SK-N-SH (cell line): Measurements from ENCODE around the gene CDH15. TPM values are rescaled to one million over a fixed set of nuclear protein-coding genes. Genes with fewer than 3 reads are reported as not detected.
"Not testable (repeated sequence)": the region's sequence is repeated elsewhere in the genome, so short reads cannot be mapped to it uniquely, and the experiment has no call there.

Source experiments
- CTCF ChIA-PET: fragments of 300-600, 350-600 bp; formaldehyde crosslinking; extraction: SDS; loops from one replicate; lab custom pipeline; 2021; lab: Yijun Ruan, JAX
- POLR2A ChIA-PET: fragments of 350-600 bp; sonication (Branson Sonifier 250); formaldehyde crosslinking; extraction: SDS; loops from one replicate; lab custom pipeline; 2020; ENCODE audit warnings: antibody characterized with exemption, inconsistent platforms; lab: Yijun Ruan, JAX
- DNase-seq: peaks from one replicate; pipeline ENCODE4 v3.0.0; 2012
- H2AFZ ChIP-seq: fragments of 200-600 bp; sonication (generic); 2 replicates; pipeline ENCODE4 v1.8.1; 2016; ENCODE audit warnings: antibody characterized with exemption, mild to moderate bottlenecking, low read depth
- H3F3A ChIP-seq: fragments of 200-600 bp; sonication (generic); replicated peaks from 2 replicates; pipeline ENCODE3; 2016; ENCODE audit warnings: antibody characterized with exemption, mild to moderate bottlenecking; ENCODE audit not compliant: insufficient read depth
- H3K27ac ChIP-seq, 2 experiments: fragments of 200-500 bp in 1 of 2; fragments of 200-600 bp in 1 of 2; sonication (Bioruptor generic) in 1 of 2; sonication (generic), shearing (Covaris generic) in 1 of 2; 2 replicates each; pipeline versions ENCODE4 v1.5.1 to v1.6.1; 2014 to 2016; ENCODE audit warnings: low read depth in 2 of 2, inconsistent platforms in 1 of 2, low read length in 1 of 2, mild to moderate bottlenecking in 1 of 2, mixed read lengths in 1 of 2
- H3K27me3 ChIP-seq: fragments of 200-600 bp; sonication (generic), shearing (Covaris generic); 2 replicates; pipeline ENCODE4 v1.6.1; 2016; ENCODE audit warnings: mixed run types; ENCODE audit not compliant: insufficient read depth
- H3K36me3 ChIP-seq, 2 experiments: fragments of 200-500 bp in 1 of 2; fragments of 200-600 bp in 1 of 2; sonication (Bioruptor generic) in 1 of 2; sonication (generic) in 1 of 2; replicated peaks in 1 of 2; 2 replicates each; pipeline versions ENCODE3 to v1.5.1; 2014 to 2016; ENCODE audit warnings: low read length in 1 of 2, mild to moderate bottlenecking in 1 of 2; ENCODE audit not compliant: insufficient read depth in 2 of 2, control insufficient read depth in 1 of 2
- H3K4me1 ChIP-seq, 2 experiments: fragments of 200-500 bp in 1 of 2; fragments of 200-600 bp in 1 of 2; sonication (Bioruptor generic) in 1 of 2; sonication (generic), shearing (Covaris generic) in 1 of 2; 2 replicates each; pipeline versions ENCODE4 v1.5.1 to v1.6.1; 2014 to 2016; ENCODE audit warnings: low read depth in 1 of 2, low read length in 1 of 2, mixed run types in 1 of 2; ENCODE audit not compliant: insufficient read depth in 2 of 2, control insufficient read depth in 1 of 2
- H3K4me2 ChIP-seq: fragments of 200-600 bp; sonication (generic), shearing (Covaris generic); 2 replicates; pipeline ENCODE4 v1.6.1; 2017; ENCODE audit warnings: mixed run types
- H3K4me3 ChIP-seq, 2 experiments: fragments of 200-500 bp in 1 of 2; fragments of 200-600 bp in 1 of 2; sonication (Bioruptor generic) in 1 of 2; sonication (generic), shearing (Covaris generic) in 1 of 2; 2 replicates each; pipeline versions ENCODE4 v1.5.1 to v1.8.1; 2014 to 2016; ENCODE audit warnings: low read depth in 2 of 2, inconsistent platforms in 1 of 2, low read length in 1 of 2, mild to moderate bottlenecking in 1 of 2, mixed read lengths in 1 of 2, moderate library complexity in 1 of 2
- H3K79me2 ChIP-seq: fragments of 200-600 bp; sonication (generic); 2 replicates; pipeline ENCODE4 v1.8.1; 2017; ENCODE audit warnings: mild to moderate bottlenecking; ENCODE audit not compliant: insufficient read depth
- H3K9ac ChIP-seq: fragments of 200-600 bp; sonication (generic); 2 replicates; pipeline ENCODE4 v1.6.1; 2017; ENCODE audit warnings: mixed run types
- H3K9me2 ChIP-seq: fragments of 200-600 bp; sonication (generic); 2 replicates; pipeline ENCODE4 v1.6.1; 2017; ENCODE audit warnings: mixed run types
- H3K9me3 ChIP-seq: fragments of 200-600 bp; sonication (generic); 2 replicates; pipeline ENCODE4 v1.6.1; 2017; ENCODE audit warnings: mixed run types, mild to moderate bottlenecking, moderate library complexity
- H4K20me1 ChIP-seq: fragments of 200-600 bp; sonication (generic); 2 replicates; pipeline ENCODE4 v1.6.1; 2017; ENCODE audit warnings: mild to moderate bottlenecking, mixed run types; ENCODE audit not compliant: insufficient read depth
- ELF1 ChIP-seq: IDR thresholded peaks from 2 replicates; pipeline ENCODE4 v1.4.0; 2012
- EP300 ChIP-seq, 2 experiments: IDR thresholded peaks; 2 replicates each; pipeline versions ENCODE4 v1.4.0 to v1.6.1; 2012; ENCODE audit warnings: borderline replicate concordance in 1 of 2, low read depth in 1 of 2, low read length in 1 of 2
- GATA2 ChIP-seq: sonication (generic); formaldehyde crosslinking; IDR thresholded peaks from 2 replicates; pipeline ENCODE4 v1.5.0; 2020; ENCODE audit warnings: mild to moderate bottlenecking, missing genetic modification reagents
- whole genome bisulfite sequencing: methylation state at CpG from one replicate; pipeline ENCODE4 v1.1.6; 2017; ENCODE audit warnings: low lambda C conversion rate; 5-methylcytosine and 5-hydroxymethylcytosine counted together
- polyA plus RNA-seq, 3 experiments: library from polyadenylated mRNA; depleted of rRNA; stranded (reverse); fragments of >200 nt; gene quantifications; 2 replicates each; pipeline ENCODE4 v1.2.3, GENCODE V29; 2012
- TF ChIP-seq, protein P1 (sequence below): IDR thresholded peaks from 2 replicates; pipeline ENCODE4 v1.4.0; 2012; ENCODE audit warnings: low read depth, borderline replicate concordance
- TF ChIP-seq, protein P2 (sequence below): fragments of 150-350 bp; IDR thresholded peaks from 2 replicates; pipeline ENCODE4 v1.6.1; 2017; ENCODE audit warnings: antibody characterized with exemption, low read length, low read depth, borderline replicate concordance

CDH15 gene
- polyA plus RNA-seq, 1 of the 3 experiments (the other 2 are of a cell fraction): 0.03 TPM

DNA sequence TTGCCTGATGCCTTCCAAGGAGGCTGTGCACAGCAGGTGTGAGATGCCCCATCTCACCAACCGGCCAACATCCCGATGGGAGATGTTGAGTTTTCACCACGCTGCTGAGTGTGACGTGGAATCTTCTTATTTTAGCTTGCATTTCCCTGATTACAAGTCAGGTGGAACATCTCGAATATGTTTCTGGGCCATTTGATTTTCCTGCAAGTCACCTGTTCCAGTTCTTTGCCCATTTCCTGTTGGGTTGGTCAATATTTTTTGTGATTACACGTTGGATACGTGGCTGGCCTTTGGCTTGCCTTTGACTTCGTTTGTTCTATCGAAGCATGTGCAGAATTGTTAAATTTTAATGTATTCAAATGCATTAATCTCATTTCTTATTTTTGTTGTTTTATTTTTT, 8.3 kb upstream of the CDH15 start (continued):
- TF ChIP-seq, protein P1, sequence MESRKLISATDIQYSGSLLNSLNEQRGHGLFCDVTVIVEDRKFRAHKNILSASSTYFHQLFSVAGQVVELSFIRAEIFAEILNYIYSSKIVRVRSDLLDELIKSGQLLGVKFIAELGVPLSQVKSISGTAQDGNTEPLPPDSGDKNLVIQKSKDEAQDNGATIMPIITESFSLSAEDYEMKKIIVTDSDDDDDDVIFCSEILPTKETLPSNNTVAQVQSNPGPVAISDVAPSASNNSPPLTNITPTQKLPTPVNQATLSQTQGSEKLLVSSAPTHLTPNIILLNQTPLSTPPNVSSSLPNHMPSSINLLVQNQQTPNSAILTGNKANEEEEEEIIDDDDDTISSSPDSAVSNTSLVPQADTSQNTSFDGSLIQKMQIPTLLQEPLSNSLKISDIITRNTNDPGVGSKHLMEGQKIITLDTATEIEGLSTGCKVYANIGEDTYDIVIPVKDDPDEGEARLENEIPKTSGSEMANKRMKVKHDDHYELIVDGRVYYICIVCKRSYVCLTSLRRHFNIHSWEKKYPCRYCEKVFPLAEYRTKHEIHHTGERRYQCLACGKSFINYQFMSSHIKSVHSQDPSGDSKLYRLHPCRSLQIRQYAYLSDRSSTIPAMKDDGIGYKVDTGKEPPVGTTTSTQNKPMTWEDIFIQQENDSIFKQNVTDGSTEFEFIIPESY: no peak
- no peak for TF ChIP-seq ELF1

DNA sequence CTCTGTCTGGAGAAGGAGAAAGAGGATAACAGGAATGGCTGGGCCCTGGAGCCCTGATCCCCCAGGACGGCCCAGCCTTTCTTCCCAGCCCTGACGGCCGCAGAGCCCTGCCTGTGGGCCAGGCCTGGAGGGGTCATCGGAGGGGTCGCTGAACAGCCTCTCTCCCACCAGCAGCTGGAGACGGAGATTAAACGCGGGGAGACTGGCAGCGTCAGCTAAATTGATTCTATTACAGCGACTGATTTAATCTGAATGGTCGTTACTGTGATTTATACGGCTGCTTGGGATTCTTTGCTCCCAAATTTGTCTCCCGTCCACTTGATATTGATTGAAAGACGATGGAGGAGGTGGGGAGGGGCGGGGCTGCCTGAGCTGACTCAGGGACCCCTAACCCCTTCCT, 7.1 kb upstream of the CDH15 start:
- H2AFZ ChIP-seq: no peak overlapping the region
- H3K9ac ChIP-seq: no peak overlapping the region
- peak; percentile 80 for DNase-seq
- H3K9me3 ChIP-seq: no peaks in the 10 kb centered on the region
- H3K27ac ChIP-seq: no peak overlapping the region
- H3K9me2 ChIP-seq: no peaks in the 10 kb centered on the region
- H4K20me1 ChIP-seq: no peaks in the 10 kb centered on the region
- H3F3A ChIP-seq: no peaks in the 10 kb centered on the region
- POLR2A ChIA-PET: no interaction called here
- H3K4me2 ChIP-seq: no peak overlapping the region
- H3K27me3 ChIP-seq: no peaks in the 10 kb centered on the region
- CTCF ChIA-PET: interaction anchor here (0.8 to 2.1 kb wide), 10 partner anchors 9 to 427 kb away, joined by 4 to 9 read pairs (median 5); no protein-coding TSS in a partner anchor
- H3K79me2 ChIP-seq: no peaks in the 10 kb centered on the region
- H3K4me1 ChIP-seq: peaks cover 0 to 17% of the 10 kb centered on the region in 2 experiments; a peak in 1 of 4 replicates
- WGBS: 43% methylated on average over 9 of the region's 15 CpGs
- H3K4me3 ChIP-seq: no peak overlapping the region
- H3K36me3 ChIP-seq: no peaks in the 10 kb centered on the region
- peak; percentile 67 for TF ChIP-seq GATA2
- TF ChIP-seq EP300 (IDR thresholded peaks at IDR 0.05; ENCODE audit: borderline replicate concordance in 1 of 2, low read depth in 1 of 2, low read length in 1 of 2): no peak

DNA sequence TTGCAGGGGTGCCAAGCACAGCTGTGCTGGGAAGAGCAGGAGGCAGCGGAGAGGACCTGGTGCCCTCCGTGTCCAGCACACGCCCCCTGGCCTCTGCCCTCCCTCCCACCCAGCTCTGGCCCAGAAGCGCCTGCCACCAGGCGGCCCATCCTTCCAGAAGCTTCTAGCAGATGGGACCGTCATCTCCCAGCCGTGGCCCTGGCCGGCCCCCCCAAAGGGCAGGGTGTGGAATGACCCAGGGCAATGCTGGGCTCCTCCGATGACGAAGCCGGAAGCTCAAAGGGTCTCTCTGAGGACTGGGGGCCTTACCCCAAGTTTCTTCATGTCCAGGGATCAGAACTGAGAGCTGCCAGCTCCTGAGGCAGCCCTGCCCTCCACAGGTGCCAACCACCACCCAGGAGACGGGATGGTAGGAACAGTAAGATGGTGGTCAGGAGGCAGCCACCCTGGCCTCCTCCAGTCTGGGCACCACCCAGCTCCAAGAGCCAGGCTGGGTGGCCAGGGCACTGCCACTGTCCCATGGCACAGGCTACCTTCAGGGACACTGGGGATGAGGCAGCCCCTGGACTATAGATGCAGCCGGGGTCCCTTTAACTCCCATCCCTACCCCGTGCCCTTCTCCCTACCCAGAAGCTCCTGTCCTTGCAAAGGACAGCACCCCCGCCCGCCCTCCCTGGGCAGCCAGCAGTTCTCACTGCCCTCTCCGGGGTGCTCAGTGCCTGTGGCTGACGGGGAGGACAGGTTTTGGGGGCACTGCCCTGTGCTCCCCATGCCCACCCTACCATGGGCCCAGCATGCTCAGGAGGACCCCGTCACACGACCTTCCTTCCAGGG, 6.5 kb upstream of the CDH15 start:
- H3K36me3 ChIP-seq: no peaks in the 10 kb centered on the region
- no peak overlapping the region for H2AFZ ChIP-seq
- no peaks in the 10 kb centered on the region for H3K9me3 ChIP-seq
- H3K27me3 ChIP-seq: 0 out of 2 replicates have a peak, but pooled peaks cover 2% of the 10 kb centered on the region
- no peaks in the 10 kb centered on the region for H3F3A ChIP-seq
- no peaks in the 10 kb centered on the region for H3K79me2 ChIP-seq
- ChIA-PET POLR2A (no interaction called here), CTCF (interaction anchor here (0.8 to 2.1 kb wide), 9 partner anchors 9 to 428 kb away, joined by 4 to 9 read pairs (median 5); no protein-coding TSS in a partner anchor)
- H3K27ac ChIP-seq: no peak overlapping the region
- no peaks in the 10 kb centered on the region for H4K20me1 ChIP-seq
- H3K4me2 ChIP-seq: no peak overlapping the region
- 88% methylated on average over 10 of the region's 20 CpGs for WGBS
- no peak overlapping the region for H3K9ac ChIP-seq
- DNase-seq: no peak
- H3K4me1 ChIP-seq: peaks cover 0 to 17% of the 10 kb centered on the region in 2 experiments; a peak in 1 of 4 replicates
- no peaks in the 10 kb centered on the region for H3K9me2 ChIP-seq
- TF ChIP-seq, protein P2, sequence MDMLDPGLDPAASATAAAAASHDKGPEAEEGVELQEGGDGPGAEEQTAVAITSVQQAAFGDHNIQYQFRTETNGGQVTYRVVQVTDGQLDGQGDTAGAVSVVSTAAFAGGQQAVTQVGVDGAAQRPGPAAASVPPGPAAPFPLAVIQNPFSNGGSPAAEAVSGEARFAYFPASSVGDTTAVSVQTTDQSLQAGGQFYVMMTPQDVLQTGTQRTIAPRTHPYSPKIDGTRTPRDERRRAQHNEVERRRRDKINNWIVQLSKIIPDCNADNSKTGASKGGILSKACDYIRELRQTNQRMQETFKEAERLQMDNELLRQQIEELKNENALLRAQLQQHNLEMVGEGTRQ: no peak
- no peak overlapping the region for H3K4me3 ChIP-seq

DNA sequence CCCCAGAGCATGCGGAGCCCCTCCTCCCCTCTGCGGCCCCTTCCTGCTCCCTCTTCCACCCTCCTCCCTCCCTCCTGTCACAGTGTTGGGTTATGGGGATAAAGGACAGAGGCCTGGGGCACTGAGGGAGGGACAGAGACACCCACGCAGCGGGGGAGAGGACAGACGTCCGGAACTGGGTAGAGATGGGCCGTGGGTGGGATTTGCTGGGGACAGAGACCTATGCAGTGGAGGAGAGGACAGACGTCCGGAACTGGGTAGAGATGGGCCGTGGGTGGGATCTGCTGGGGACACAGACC, 5.9 kb upstream of the CDH15 start:
- H4K20me1 ChIP-seq, H3K27ac ChIP-seq, H3K9me2 ChIP-seq, H2AFZ ChIP-seq, H3K4me2 ChIP-seq, POLR2A ChIA-PET, H3K4me3 ChIP-seq, H3K9ac ChIP-seq, H3K79me2 ChIP-seq, H3K9me3 ChIP-seq, H3F3A ChIP-seq, H3K36me3 ChIP-seq, H3K27me3 ChIP-seq, DNase-seq: not testable (repeated sequence)
- 62% methylated on average over 9 of the region's 10 CpGs for WGBS
- H3K4me1 ChIP-seq: peaks cover 0 to 18% of the 10 kb centered on the region in 2 experiments; a peak in 1 of 4 replicates
- CTCF ChIA-PET: interaction anchor here (1.2 to 1.6 kb wide), 2 partner anchors 218 to 428 kb away, joined by 5 to 9 read pairs; no protein-coding TSS in a partner anchor
